Erythroblast (primary cell): ENCODE results near the gene CUX1.

ENCODE experiments used
- GATA1 ChIP-seq: IDR thresholded peaks from 2 replicates; pipeline ENCODE4 v1.6.1; 2011; ENCODE audit warnings: low read depth, mild to moderate bottlenecking, control low read depth, low read length, moderate library complexity
- POLR2A ChIP-seq: IDR thresholded peaks from 2 replicates; pipeline ENCODE4 v1.6.1; 2011; ENCODE audit warnings: mild to moderate bottlenecking, low read length

- TF ChIP-seq POLR2A (no peak), GATA1 (no peak)
These were observed 349.8 kb downstream of the CUX1 start for GRCh38 chr7:102167254-102167653.
